ENCODE results near the gene RPL3. TPM values are rescaled to one million over a fixed set of nuclear protein-coding genes. Genes with fewer than 3 reads are reported as not detected.

RPL3 gene
- total RNA-seq, 1 experiment from 2014 or later, result 1,699 TPM

DNA sequence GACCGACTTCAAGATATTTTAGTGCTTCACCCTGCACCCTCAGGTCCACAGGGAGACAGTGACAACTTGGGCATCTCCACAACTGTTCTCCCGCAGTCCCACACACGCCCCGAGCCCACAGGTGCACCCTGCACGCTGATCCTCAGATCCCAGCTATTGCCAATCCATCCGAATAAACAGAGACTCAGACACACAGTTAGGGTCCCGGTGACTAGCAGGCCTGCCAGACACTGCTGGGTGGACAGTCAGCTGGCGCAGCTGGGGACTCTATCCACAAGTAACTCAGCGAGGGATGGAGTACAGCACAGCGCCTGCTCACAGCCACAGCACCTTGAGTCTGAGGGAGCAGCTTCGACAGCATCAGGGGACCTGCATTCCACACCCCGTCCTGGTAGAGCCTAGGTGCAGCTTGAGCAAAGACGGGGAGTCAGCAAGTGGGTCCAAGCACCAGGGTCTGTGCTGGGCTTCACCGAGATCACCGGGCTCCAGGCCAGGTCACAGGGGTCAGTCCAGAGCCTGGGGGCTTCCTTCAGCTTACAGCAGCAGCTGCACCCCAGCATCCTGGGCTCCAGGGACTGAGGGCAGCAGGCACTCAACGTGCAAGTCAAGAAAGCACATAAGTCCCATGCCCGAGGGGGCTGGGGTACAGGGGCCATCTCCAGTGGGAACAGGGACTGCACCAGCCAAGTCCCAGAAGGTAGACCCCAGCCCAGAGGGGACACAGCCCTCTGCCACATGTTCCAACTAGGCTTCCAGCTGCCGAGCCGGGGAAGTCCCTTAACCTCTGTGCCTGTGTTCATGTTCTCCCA lies 7.6 kb downstream of the RPL3 start:
- BruUV-seq (replicated peaks), result no TSS peak
- H3K27me3 ChIP-seq (ENCODE audit: insufficient read depth, low read depth), result no peaks in the 10 kb centered on the region
- H3K4me2 ChIP-seq, result no peak overlapping the region
- peak overlapping the region; percentile 24 for H3K27ac ChIP-seq
- H3K36me3 ChIP-seq (ENCODE audit: low read depth), result peaks cover 48% of the 10 kb centered on the region
- ChIA-PET CTCF (interaction anchor here (0.5 to 1.4 kb wide), 17 partner anchors 14 to 557 kb away, joined by 3 to 8 read pairs (median 4); partner anchors contain the start of gene MIEF1), POLR2A (ENCODE audit: unreplicated experiment) (interaction anchor here (0.6 to 1.0 kb wide), 10 partner anchors 9 to 1198 kb away, joined by 3 to 16 read pairs (median 5); no protein-coding TSS in a partner anchor)
- peaks cover 94% of the 10 kb centered on the region for H3F3A ChIP-seq (ENCODE audit: insufficient read depth, low read depth)
- no peak overlapping the region for H2AFZ ChIP-seq
- intact Hi-C loops (cut with micrococcal nuclease; ENCODE audit: unreplicated experiment), result loop anchor here (1.0 kb wide), 3 partner anchors 28 to 140 kb away; no protein-coding TSS in a partner anchor
- no peak overlapping the region for H3K4me3 ChIP-seq
- H3K4me1 ChIP-seq (replicated peaks; ENCODE audit: insufficient read depth), result peaks cover 65% of the 10 kb centered on the region
- peaks cover 37% of the 10 kb centered on the region for H3K79me2 ChIP-seq (ENCODE audit: low read depth)
- TF ChIP-seq EZH2 (IDR thresholded peaks at IDR 0.05; ENCODE audit: low read depth), result no peak
- TF ChIP-seq, protein P1, sequence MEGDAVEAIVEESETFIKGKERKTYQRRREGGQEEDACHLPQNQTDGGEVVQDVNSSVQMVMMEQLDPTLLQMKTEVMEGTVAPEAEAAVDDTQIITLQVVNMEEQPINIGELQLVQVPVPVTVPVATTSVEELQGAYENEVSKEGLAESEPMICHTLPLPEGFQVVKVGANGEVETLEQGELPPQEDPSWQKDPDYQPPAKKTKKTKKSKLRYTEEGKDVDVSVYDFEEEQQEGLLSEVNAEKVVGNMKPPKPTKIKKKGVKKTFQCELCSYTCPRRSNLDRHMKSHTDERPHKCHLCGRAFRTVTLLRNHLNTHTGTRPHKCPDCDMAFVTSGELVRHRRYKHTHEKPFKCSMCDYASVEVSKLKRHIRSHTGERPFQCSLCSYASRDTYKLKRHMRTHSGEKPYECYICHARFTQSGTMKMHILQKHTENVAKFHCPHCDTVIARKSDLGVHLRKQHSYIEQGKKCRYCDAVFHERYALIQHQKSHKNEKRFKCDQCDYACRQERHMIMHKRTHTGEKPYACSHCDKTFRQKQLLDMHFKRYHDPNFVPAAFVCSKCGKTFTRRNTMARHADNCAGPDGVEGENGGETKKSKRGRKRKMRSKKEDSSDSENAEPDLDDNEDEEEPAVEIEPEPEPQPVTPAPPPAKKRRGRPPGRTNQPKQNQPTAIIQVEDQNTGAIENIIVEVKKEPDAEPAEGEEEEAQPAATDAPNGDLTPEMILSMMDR (conservative IDR thresholded peaks at IDR 0.05), result no peak
- no peaks in the 10 kb centered on the region for H3K9me3 ChIP-seq (ENCODE audit: insufficient read depth, low read depth)
- H4K20me1 ChIP-seq (ENCODE audit: insufficient read depth), result peaks cover 54% of the 10 kb centered on the region
- no peaks in the 10 kb centered on the region for H3K9me2 ChIP-seq (ENCODE audit: insufficient read depth)
- DNase-seq, result peak in 1 of 2 experiments; percentile 52

DNA sequence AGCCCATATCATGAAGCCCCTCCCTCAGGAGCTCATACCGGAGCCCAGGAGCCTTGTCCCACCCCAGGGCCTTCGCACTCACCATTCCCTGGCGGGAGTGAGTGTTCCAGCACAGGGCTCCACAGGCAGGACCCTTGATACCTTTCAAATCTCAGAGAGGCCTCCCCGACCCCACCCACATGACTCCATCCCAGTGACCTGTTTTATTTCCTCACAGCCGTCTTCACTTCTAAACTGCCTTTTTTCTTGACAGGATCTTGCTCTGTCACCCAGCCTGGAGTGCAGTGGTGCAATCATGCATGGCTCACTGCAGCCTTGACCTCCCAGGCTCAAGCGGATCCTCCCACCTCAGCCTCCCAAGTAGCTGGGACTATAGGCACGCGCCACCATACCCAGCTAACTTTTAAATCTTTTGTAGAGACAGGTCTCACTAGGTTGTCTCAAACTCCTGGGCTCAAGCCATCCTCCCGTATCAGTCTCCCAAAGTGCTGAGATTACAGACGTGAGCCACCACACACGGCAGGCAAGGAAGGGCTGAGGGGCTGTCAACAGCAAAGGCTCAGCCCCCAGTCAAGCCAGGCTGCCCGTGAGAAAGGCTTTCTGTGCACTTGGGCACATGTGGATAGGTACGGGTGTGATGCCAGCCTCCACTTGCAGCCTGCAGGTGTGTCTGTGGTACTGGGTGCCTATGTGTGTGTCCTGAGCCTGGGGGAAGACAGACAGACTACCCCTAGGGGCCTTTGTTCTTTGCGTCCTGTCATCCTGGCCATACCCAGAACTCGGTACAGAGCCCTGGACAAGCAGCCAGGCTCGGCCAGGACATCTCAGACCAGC lies 9.3 kb downstream of the RPL3 start:
- Histone ChIP-seq H3K27ac (peak overlapping the region; percentile 85), H3K79me2 (ENCODE audit: low read depth) (peaks cover 20% of the 10 kb centered on the region), H3K4me2 (peak overlapping the region; percentile 74), H3F3A (ENCODE audit: insufficient read depth, low read depth) (peaks cover 87% of the 10 kb centered on the region), H3K36me3 (ENCODE audit: low read depth) (peaks cover 34% of the 10 kb centered on the region), H2AFZ (no peak overlapping the region), H3K4me1 (replicated peaks; ENCODE audit: insufficient read depth) (peaks cover 52% of the 10 kb centered on the region), H3K9me2 (ENCODE audit: insufficient read depth) (no peaks in the 10 kb centered on the region), H3K9me3 (ENCODE audit: insufficient read depth, low read depth) (no peaks in the 10 kb centered on the region), H3K27me3 (ENCODE audit: insufficient read depth, low read depth) (no peaks in the 10 kb centered on the region), H4K20me1 (ENCODE audit: insufficient read depth) (peaks cover 38% of the 10 kb centered on the region), H3K4me3 (no peak overlapping the region)
- no TSS peak for BruUV-seq (replicated peaks)
- DNase-seq, result peak; percentile 24 to 54
- intact Hi-C loops (cut with micrococcal nuclease; ENCODE audit: unreplicated experiment), result loop anchor here (1.0 kb wide), 1 partner anchor 69 kb away; no protein-coding TSS in a partner anchor
- ChIA-PET CTCF (interaction anchor here (0.7 to 1.4 kb wide), 5 partner anchors 69 to 219 kb away, joined by 3 to 8 read pairs (median 5); partner anchors contain the start of gene MIEF1), POLR2A (ENCODE audit: unreplicated experiment) (interaction anchor here (0.6 to 1.0 kb wide), 3 partner anchors 139 to 143 kb away, joined by 3 to 4 read pairs (median 4); no protein-coding TSS in a partner anchor)
- no peak for TF ChIP-seq EZH2 (IDR thresholded peaks at IDR 0.05; ENCODE audit: low read depth)
- TF ChIP-seq, protein P1 (conservative IDR thresholded peaks at IDR 0.05), result no peak

DNA sequence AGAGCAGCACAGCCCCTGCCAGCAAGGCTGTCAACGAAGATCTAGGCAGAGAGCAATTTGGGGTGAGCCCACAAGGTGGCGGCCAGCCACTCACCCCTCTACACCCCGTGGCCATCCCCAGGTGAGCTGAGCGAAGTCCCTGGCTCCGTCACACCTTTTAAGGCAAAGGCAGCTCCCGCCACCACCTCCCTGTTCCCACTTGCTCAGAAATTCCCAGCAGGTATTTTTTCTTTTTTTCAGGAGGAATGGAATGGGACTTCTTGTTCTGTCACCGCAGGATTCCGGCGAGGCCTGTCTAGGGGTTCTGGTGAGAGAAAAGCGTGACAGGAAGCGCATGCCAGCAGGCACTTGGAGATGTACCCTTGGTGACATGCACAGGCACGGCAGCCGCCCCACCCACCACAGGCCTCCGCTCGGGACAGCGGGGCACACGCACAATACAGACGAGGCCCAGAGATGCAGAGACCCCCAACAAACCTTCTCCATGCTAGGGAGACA lies 10.0 kb downstream of the RPL3 start:
- H4K20me1 ChIP-seq (ENCODE audit: insufficient read depth), result peaks cover 31% of the 10 kb centered on the region
- peaks cover 13% of the 10 kb centered on the region for H3K79me2 ChIP-seq (ENCODE audit: low read depth)
- H3K27me3 ChIP-seq (ENCODE audit: insufficient read depth, low read depth), result no peaks in the 10 kb centered on the region
- CTCF ChIA-PET, result interaction anchor here (0.6 to 0.7 kb wide), 2 partner anchors 11 to 219 kb away, joined by 5 read pairs; no protein-coding TSS in a partner anchor
- DNase-seq, result peak in 1 of 2 experiments; percentile 49
- H3K9me3 ChIP-seq (ENCODE audit: insufficient read depth, low read depth), result no peaks in the 10 kb centered on the region
- intact Hi-C loops (cut with micrococcal nuclease; ENCODE audit: unreplicated experiment), result loop anchor here (1.0 kb wide), 1 partner anchor 68 kb away; no protein-coding TSS in a partner anchor
- peaks cover 82% of the 10 kb centered on the region for H3F3A ChIP-seq (ENCODE audit: insufficient read depth, low read depth)
- peak overlapping the region; percentile 33; the same call in 1 of the 2 replicates for H3K4me3 ChIP-seq
- peaks cover 48% of the 10 kb centered on the region for H3K4me1 ChIP-seq (replicated peaks; ENCODE audit: insufficient read depth)
- no peak overlapping the region for H2AFZ ChIP-seq
- peak overlapping the region; percentile 85 for H3K27ac ChIP-seq
- no peak for TF ChIP-seq EZH2 (IDR thresholded peaks at IDR 0.05; ENCODE audit: low read depth)
- TF ChIP-seq, protein P1 (conservative IDR thresholded peaks at IDR 0.05), result peak; percentile 47; the same call in 1 of the 2 replicates
- no TSS peak for BruUV-seq (replicated peaks)
- POLR2A ChIA-PET (ENCODE audit: unreplicated experiment), result interaction anchor here (0.6 kb wide), 1 partner anchor 602 kb away, joined by 4 read pairs; no protein-coding TSS in a partner anchor
- peak overlapping the region; percentile 74 for H3K4me2 ChIP-seq
- peaks cover 28% of the 10 kb centered on the region for H3K36me3 ChIP-seq (ENCODE audit: low read depth)
- no peaks in the 10 kb centered on the region for H3K9me2 ChIP-seq (ENCODE audit: insufficient read depth)
